NCI-H748 (cell line): ENCODE results near the gene TANK.
A peak's percentile ranks its signal among the peaks of the same experiment; 100 is the strongest.
"Not testable (repeated sequence)": the region's sequence is repeated elsewhere in the genome, so short reads cannot be mapped to it uniquely, and the experiment has no call there.

Experiments
- DNase-seq: peaks from one replicate; lab custom pipeline; 2025; ENCODE audit not compliant: unreplicated experiment; lab: John Stamatoyannopoulos, UW

TANK gene

DNA sequence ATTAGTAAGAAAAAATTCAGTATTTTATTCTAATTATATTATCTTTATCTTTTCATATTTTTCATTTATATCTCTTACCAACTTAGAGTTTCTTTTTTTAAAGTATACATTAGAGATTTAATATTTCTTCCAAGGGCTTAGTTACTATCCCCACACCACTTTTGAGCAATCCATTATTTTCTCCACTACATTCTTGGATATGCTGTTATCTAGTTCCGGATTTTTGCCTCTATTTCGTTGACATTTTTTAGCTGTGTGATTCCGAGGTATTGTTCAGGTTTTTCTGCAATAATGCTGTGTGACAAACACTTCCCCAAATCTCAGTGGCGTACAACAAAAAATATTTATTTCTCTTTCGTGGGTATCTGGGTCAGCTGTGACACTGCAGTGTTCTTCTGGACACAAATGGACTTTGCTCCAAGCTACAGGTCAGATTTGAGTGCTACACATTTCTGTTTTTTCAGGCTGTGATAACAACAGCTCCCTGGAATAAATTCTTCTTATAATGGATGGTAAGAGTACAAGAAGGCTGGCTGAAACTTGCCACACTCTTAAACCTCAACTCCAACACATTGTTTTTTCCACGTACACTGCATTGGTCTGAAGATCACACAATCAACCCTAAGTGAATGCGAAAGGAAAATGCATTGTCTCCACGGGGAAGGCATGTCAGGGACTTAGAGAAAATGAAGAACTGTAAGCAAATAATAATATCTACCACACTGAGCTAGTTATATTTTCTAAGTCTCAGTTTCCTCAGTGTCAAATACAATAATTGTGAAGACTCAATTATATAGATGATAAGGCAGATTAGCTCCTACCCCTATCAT, 97.1 kb downstream of the TANK start:
- DNase-seq, result no peak

DNA sequence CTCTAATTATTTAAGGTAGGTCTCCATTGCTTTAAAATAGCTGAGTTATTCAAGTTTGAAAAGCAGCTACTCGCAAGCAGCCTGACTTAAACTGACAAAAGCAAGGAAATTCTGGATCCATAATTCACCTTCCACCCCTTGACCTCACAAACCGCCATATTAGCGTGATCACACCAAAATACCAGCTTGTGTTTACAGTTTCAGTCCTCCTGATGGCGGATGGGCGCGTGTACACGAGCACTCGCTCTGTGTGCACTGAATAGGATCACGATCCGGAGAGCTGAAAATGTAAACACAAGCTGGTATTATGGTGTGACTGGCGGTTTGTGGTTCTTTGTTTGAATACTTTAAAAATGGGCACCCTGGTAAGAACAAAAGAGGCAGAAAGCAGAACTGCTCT, 105.6 kb downstream of the TANK start:
- DNase-seq, result peak; percentile 85

DNA sequence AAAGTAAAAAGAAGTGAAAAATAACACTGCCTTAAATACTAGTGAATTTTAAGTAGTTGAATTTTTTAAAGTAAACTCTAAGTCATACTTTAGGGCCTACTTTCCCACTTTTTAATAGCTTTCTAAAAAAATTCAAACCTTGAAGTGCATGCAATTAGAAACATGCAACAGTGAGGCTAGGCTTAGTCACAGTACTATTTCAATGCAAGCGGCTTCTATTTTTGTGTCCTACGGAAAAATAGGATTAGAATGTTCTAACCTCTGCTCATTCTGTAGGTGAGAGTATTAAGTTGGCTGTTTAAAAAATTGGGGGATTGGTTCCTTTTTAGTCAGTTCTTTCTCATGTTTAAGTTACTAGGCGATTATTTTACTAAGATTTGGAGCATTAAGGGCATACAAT, 108.9 kb downstream of the TANK start:
- DNase-seq, result no peak

DNA sequence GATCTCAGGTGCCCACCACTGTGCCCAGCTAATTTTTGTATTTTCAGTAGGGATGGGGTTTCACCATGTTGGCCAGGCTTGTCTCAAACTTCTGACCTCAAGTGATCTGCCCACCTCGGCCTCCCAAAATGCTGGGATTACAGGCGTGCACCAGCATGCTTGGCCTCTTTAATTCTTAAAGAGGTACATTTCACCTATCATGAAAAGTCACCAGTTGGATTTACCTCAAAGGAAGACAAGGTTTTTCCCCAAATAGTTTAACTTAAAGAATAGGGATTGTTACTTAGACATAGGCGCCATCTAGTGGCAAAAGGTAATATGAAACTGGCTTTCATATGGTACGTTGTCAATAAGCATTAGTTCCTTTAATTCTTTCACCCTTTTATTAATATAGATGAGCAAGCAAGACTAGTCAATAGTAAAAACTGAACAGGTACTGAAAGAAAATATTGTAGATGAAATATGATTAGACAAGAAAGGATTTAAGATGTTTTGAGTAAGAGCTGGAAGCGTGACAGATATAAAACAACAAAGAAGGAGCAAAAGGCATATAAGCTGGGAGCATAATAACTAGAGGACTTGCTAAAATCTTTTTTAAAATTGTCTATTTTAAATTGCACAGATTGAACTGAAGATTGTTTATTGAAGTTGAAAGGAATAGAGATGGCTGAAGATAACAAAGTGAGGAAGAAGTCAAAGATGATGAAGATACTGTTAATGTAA, 113.0 kb downstream of the TANK start:
- peak; percentile 78 for DNase-seq

DNA sequence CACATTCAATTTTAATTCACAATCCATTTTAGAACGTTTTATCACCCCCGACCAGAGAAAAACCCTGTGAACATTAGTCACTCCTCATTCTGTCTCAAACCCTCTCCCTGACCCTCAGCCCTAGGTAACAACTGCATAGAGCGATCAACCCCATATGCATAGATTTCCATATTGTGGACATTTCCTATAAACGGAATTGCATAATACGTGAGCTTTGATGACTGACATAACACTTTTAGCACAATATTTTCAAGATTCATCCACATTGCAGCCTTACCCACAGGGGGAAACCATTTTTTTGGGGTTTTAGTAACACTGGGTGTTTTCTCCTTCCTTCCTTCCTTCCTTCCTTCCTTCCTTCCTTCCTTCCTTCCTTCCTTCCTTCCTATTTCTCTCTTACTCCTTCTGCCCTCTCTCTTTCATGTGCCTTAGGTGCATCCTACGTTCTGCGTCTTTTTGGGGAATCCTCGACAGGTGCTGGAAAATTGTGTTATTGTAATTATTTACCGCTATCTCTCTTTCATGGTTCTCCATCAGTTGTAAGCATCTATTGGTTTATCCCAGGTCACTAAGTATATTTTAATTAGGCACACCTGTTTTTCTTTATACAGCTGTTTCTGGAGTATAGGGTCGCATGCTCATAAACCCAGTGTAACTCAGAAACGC, 118.5 kb downstream of the TANK start:
- DNase-seq, result not testable (repeated sequence)

DNA sequence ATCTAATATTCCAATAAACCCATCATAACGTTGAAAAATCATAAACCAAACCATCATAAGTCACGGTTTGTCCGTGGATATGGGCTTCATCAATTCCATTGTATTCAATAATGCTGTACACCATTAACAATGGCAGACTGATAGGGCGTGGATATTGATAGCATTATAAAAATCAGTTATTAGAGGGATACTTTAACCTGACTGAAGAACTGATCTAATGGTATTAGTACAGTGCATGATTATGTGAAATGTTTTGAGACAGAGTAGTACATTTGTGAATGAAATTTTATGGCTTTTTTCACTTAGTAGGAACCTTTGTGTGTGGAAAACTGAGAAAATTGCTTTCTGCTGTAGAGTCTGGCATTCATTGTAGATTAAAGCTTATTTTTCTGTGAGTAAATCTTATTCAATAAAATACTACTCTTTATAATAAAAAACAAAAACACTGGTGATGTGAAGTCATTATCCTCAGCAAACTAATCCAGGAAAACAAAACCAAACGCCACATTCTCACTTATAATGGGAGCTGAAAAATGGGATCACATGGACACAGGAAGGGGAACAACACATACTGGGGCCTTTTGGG, 119.1 kb downstream of the TANK start:
- not testable (repeated sequence) for DNase-seq

DNA sequence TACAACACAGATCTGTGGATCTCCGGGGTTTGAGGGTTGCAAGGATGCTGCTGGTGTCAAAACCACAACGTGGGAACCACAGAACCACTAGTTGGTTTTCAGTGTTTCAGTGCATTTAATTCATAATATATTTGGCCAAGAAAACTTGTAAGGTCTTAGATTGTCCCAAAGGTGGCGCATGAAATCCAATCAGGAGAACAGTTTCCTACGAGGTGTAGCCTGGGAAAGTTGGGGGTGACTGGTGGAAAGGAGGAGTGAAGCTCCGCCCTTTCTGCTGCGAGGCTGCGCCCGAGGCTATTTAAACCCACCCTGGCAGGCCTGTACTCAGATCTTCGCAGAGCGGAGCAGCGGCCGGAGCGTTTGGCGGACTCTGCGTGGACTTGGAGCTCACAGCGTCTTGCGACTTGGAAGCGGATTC, 120.7 kb downstream of the TANK start:
- not testable (repeated sequence) for DNase-seq

DNA sequence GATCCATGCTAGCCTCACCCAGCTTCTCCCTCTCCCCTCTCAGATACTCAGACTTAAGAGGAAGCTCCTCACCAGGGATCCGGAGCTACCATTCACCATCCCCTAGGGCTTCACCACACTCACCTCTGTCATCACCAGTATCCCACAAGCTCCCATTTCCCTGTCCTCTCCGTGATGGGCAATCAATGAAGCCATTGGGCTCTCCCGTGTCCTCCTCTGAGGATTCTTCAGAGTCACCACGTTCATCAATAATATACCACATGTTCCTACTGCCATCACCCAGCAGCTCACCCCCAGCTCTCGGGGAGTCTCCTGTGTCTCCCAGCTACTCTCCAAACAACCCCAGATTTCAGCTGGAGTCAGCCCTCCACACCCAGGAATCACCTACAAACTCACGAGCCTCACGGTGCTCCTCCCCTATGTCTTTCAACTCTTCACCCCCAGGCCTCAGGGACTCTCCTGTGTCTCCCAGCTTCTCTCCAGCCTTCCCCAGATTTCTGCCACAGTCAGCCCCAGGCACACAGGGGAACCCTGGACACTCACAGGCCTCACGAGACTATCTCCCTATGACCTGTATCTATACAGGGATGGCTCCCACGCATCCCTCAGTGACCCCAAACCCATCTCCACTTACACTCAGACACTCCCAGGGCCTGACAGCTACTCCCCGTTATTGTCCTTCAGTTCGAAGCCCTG, 121.5 kb downstream of the TANK start:
- not testable (repeated sequence) for DNase-seq

DNA sequence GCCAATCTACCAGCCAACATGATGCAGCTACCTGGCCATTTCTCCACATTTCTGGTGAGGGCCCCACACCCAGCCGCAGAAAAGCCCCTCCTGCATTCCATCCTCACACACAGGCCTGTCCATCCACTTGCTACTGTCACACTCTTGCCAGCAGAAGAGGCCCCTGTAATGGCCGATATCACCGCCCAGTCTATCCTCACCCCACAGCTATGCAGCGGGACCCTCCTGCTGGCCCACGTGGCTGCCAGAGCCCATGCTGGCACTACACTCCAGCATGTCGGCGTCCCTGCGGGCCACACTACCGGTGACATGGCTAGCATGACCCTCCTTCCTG, 122.0 kb downstream of the TANK start:
- DNase-seq, result not testable (repeated sequence)

DNA sequence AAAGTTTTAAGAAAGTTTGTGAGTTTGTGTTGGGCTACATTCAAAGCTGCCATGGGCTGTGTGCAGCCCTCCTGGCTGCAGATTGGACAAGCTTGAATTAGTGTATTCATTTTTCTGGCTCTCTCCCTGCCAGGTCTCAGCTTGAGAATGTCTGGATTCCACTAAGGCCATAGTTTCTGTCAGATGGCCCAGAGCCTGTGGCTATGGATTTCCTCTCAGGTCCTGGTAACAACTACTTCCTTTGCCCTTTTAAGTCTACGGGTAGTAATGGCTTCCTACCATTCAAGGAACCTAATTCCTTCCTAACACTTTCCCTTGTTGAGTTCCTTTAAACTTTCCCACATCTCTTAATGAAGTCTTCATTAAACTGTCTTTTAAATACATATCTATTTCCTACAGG, 123.7 kb downstream of the TANK start:
- no peak for DNase-seq
